ENCODE results near the gene ALG13. TPM values are rescaled to one million over a fixed set of nuclear protein-coding genes. Genes with fewer than 3 reads are reported as not detected.

The ALG13 gene
- total RNA-seq, 1 donor = 56.5 TPM

Small RNA genes within 50 kb of the gene (small RNA-seq; reads per million reads assigned to genes)
- gene RNA5SP512 = not detected

Other genes with a start within 250 kb of the ALG13 start
- gene SERTM2, start 169.5 kb upstream of the ALG13 start, total RNA-seq (ENCODE audit: low replicate concordance) = not detected in 2 replicates
- gene TRPC5OS, start 195.0 kb downstream of the ALG13 start, total RNA-seq (ENCODE audit: low replicate concordance) = not detected in 2 replicates